Mesenchymal stem cell (in vitro differentiated cells and primary cell): Measurements from ENCODE around the gene MIA.

Experiments used
- DNase-seq: peaks from one replicate; pipeline ENCODE4 v3.0.0-alpha.2; 2013
- H2AFZ ChIP-seq: one replicate; pipeline ENCODE4 v1.6.1; 2013; ENCODE audit warnings: low read depth, mild to moderate bottlenecking, control low read depth, inconsistent platforms, low read length, moderate library complexity
- H2AK5ac ChIP-seq: 2 replicates; pipeline ENCODE4 v1.6.1; 2013; ENCODE audit warnings: low read length, moderate library complexity, mild to moderate bottlenecking, inconsistent platforms; ENCODE audit not compliant: severe bottlenecking
- H2BK120ac ChIP-seq: one replicate; pipeline ENCODE4 v1.6.1; 2013; ENCODE audit warnings: low read depth, mild to moderate bottlenecking, inconsistent platforms, low read length, moderate library complexity
- H2BK12ac ChIP-seq, 2 experiments: one replicate each; pipeline ENCODE4 v1.6.1; 2013; ENCODE audit warnings: inconsistent platforms in 2 of 2, low read length in 2 of 2, mild to moderate bottlenecking in 2 of 2, moderate library complexity in 2 of 2, control low read depth in 1 of 2
- H2BK15ac ChIP-seq: one replicate; pipeline ENCODE4 v1.6.1; 2013; ENCODE audit warnings: mild to moderate bottlenecking, low read depth, inconsistent platforms; ENCODE audit not compliant: poor library complexity, severe bottlenecking
- H2BK5ac ChIP-seq: 2 replicates; pipeline ENCODE4 v1.6.1; 2013; ENCODE audit warnings: low read depth, mild to moderate bottlenecking, low read length, control low read depth, inconsistent platforms; ENCODE audit not compliant: poor library complexity, severe bottlenecking
- H3K14ac ChIP-seq, 2 experiments: one replicate each; pipeline ENCODE4 v1.6.1; 2013; ENCODE audit warnings: inconsistent platforms in 2 of 2, low read length in 2 of 2, control low read depth in 1 of 2, mild to moderate bottlenecking in 1 of 2, moderate library complexity in 1 of 2
- H3K18ac ChIP-seq, 2 experiments: one replicate each; pipeline ENCODE4 v1.6.1; 2013; ENCODE audit warnings: inconsistent platforms in 2 of 2, low read length in 2 of 2, control low read depth in 1 of 2, low read depth in 1 of 2, mild to moderate bottlenecking in 1 of 2
- H3K23ac ChIP-seq, 2 experiments: one replicate each; pipeline ENCODE4 v1.6.1; 2013; ENCODE audit warnings: inconsistent platforms in 2 of 2, low read length in 2 of 2, mild to moderate bottlenecking in 2 of 2, moderate library complexity in 2 of 2, control low read depth in 1 of 2
- H3K27ac ChIP-seq: 2 replicates; pipeline ENCODE4 v1.5.1; 2013; ENCODE audit warnings: mild to moderate bottlenecking, moderate library complexity, low read length, control low read depth, inconsistent platforms; ENCODE audit not compliant: poor library complexity, severe bottlenecking
- H3K27me3 ChIP-seq, 2 experiments: 2 replicates each; pipeline versions ENCODE4 v1.6.1 to v1.7.0; 2013; ENCODE audit warnings: low read length in 2 of 2, mild to moderate bottlenecking in 2 of 2, moderate library complexity in 2 of 2, control low read depth in 1 of 2, inconsistent platforms in 1 of 2; ENCODE audit not compliant: control insufficient read depth in 1 of 2, insufficient read depth in 1 of 2
- H3K36me3 ChIP-seq, 2 experiments: 2 replicates each; pipeline versions ENCODE4 v1.6.1 to v1.7.0; 2013; ENCODE audit warnings: low read length in 2 of 2, control low read depth in 1 of 2, inconsistent platforms in 1 of 2, low read depth in 1 of 2, mild to moderate bottlenecking in 1 of 2; ENCODE audit not compliant: insufficient read depth in 2 of 2, control insufficient read depth in 1 of 2
- H3K4ac ChIP-seq, 2 experiments: one replicate each; pipeline ENCODE4 v1.6.1; 2013; ENCODE audit warnings: inconsistent platforms in 2 of 2, low read length in 2 of 2, mild to moderate bottlenecking in 2 of 2, moderate library complexity in 2 of 2, control low read depth in 1 of 2, low read depth in 1 of 2
- H3K4me1 ChIP-seq: 2 replicates; pipeline ENCODE4 v1.6.1; 2013; ENCODE audit warnings: low read depth, low read length, control low read depth; ENCODE audit not compliant: control insufficient read depth, insufficient read depth
- H3K4me2 ChIP-seq: 2 replicates; pipeline ENCODE4 v1.6.1; 2013; ENCODE audit warnings: low read length, mild to moderate bottlenecking, inconsistent platforms; ENCODE audit not compliant: poor library complexity, severe bottlenecking
- H3K4me3 ChIP-seq, 2 experiments: 2 replicates each; pipeline versions ENCODE4 v1.5.1 to v1.7.0; 2013; ENCODE audit warnings: low read length in 2 of 2, mild to moderate bottlenecking in 2 of 2, control low read depth in 1 of 2, low read depth in 1 of 2; ENCODE audit not compliant: insufficient read depth in 1 of 2
- H3K79me1 ChIP-seq: replicated peaks from 2 replicates; pipeline ENCODE4 v1.6.1; 2013; ENCODE audit warnings: mild to moderate bottlenecking, control low read depth, low read length, inconsistent platforms; ENCODE audit not compliant: poor library complexity, severe bottlenecking
- H3K9ac ChIP-seq: 2 replicates; pipeline ENCODE4 v1.7.0; 2013; ENCODE audit warnings: mild to moderate bottlenecking, low read length, moderate library complexity
- H3K9me3 ChIP-seq: 2 replicates; pipeline ENCODE4 v1.7.0; 2013; ENCODE audit warnings: mild to moderate bottlenecking, low read length; ENCODE audit not compliant: control insufficient read depth
- H4K8ac ChIP-seq: one replicate; pipeline ENCODE4 v1.6.1; 2013; ENCODE audit warnings: inconsistent platforms, mild to moderate bottlenecking, low read length, moderate library complexity
- H4K91ac ChIP-seq: one replicate; pipeline ENCODE4 v1.6.1; 2013; ENCODE audit warnings: mild to moderate bottlenecking, low read length, inconsistent platforms
- WGBS: methylation state at CpG from one replicate; pipeline ENCODE4 v1.1.7; 2013; ENCODE audit warnings: mixed read lengths; 5-methylcytosine and 5-hydroxymethylcytosine counted together

Gene MIA

GRCh38 chr19:40733149-40733548 is 42.2 kb upstream of the MIA start:
- peaks cover 76 to 81% of the 10 kb centered on the region in 2 experiments for H3K36me3 ChIP-seq
- no peak for DNase-seq
- no peak overlapping the region for H3K4ac ChIP-seq
- no peaks in the 10 kb centered on the region for H3K9me3 ChIP-seq
- no peak overlapping the region for H3K4me2 ChIP-seq
- H2AFZ ChIP-seq: no peak overlapping the region
- H2BK12ac ChIP-seq: no peak overlapping the region
- H3K14ac ChIP-seq: no peak overlapping the region
- H3K4me3 ChIP-seq: no peak overlapping the region
- H4K91ac ChIP-seq: no peak overlapping the region
- H2BK120ac ChIP-seq: no peak overlapping the region
- peaks cover 7% of the 10 kb centered on the region for H3K79me1 ChIP-seq
- no peaks in the 10 kb centered on the region for H3K27me3 ChIP-seq
- H3K4me1 ChIP-seq: no peaks in the 10 kb centered on the region
- no peak overlapping the region for H2AK5ac ChIP-seq
- H2BK5ac ChIP-seq: no peak overlapping the region
- H3K23ac ChIP-seq: no peak overlapping the region
- no peak overlapping the region for H3K27ac ChIP-seq
- H3K9ac ChIP-seq: no peak overlapping the region
- 97% methylated on average over 13 of the region's 13 CpGs for WGBS
- no peak overlapping the region for H4K8ac ChIP-seq
- no peak overlapping the region for H2BK15ac ChIP-seq
- no peak overlapping the region for H3K18ac ChIP-seq

- H3K4me1 ChIP-seq: no peaks in the 10 kb centered on the region
- H3K27me3 ChIP-seq: no peaks in the 10 kb centered on the region
- H3K23ac ChIP-seq: no peak overlapping the region
- H3K4me2 ChIP-seq: no peak overlapping the region
- no peak overlapping the region for H4K91ac ChIP-seq
- DNase-seq: no peak
- no peak overlapping the region for H3K9ac ChIP-seq
- 94% methylated on average over 11 of the region's 11 CpGs for WGBS
- H3K79me1 ChIP-seq: peaks cover 5% of the 10 kb centered on the region
- no peak overlapping the region for H2BK12ac ChIP-seq
- H3K4ac ChIP-seq: no peak overlapping the region
- H3K27ac ChIP-seq: no peak overlapping the region
- no peak overlapping the region for H3K18ac ChIP-seq
- H3K14ac ChIP-seq: no peak overlapping the region
- no peak overlapping the region for H2AK5ac ChIP-seq
- H2BK5ac ChIP-seq: no peak overlapping the region
- H3K36me3 ChIP-seq: peaks cover 79 to 82% of the 10 kb centered on the region in 2 experiments
- no peak overlapping the region for H4K8ac ChIP-seq
- H2AFZ ChIP-seq: no peak overlapping the region
- H3K4me3 ChIP-seq: no peak overlapping the region
- H2BK15ac ChIP-seq: no peak overlapping the region
- H3K9me3 ChIP-seq: no peaks in the 10 kb centered on the region
- no peak overlapping the region for H2BK120ac ChIP-seq
Measured at GRCh38 chr19:40735013-40735771, 40.1 kb upstream of the MIA start.

GRCh38 chr19:40736661-40737060 is 38.7 kb upstream of the MIA start:
- Histone ChIP-seq H3K18ac (no peak overlapping the region), H4K8ac (no peak overlapping the region), H3K4me1 (peaks cover 2% of the 10 kb centered on the region), H3K14ac (no peak overlapping the region), H3K27me3 (no peaks in the 10 kb centered on the region), H3K27ac (no peak overlapping the region), H2AFZ (no peak overlapping the region), H3K36me3 (peaks cover 68 to 71% of the 10 kb centered on the region in 2 experiments), H3K9ac (no peak overlapping the region), H3K23ac (no peak overlapping the region), H3K4me3 (no peak overlapping the region), H2BK120ac (no peak overlapping the region), H3K79me1 (peaks cover 5% of the 10 kb centered on the region), H2BK5ac (no peak overlapping the region), H2BK15ac (no peak overlapping the region), H4K91ac (no peak overlapping the region), H2AK5ac (no peak overlapping the region), H3K4ac (no peak overlapping the region), H2BK12ac (no peak overlapping the region), H3K9me3 (no peaks in the 10 kb centered on the region), H3K4me2 (no peak overlapping the region)
- no peak for DNase-seq
- 97% methylated on average over 8 of the region's 9 CpGs for WGBS

GRCh38 chr19:40737102-40737644 is 38.1 kb upstream of the MIA start:
- Histone ChIP-seq H3K14ac (no peak overlapping the region), H2BK12ac (no peak overlapping the region)
- WGBS: 97% methylated on average over 9 of the region's 9 CpGs

More at GRCh38 chr19:40737102-40737644, 38.1 kb upstream of the MIA start:
- H3K4me1 ChIP-seq: peaks cover 2% of the 10 kb centered on the region
- no peak overlapping the region for H2AK5ac ChIP-seq
- H3K9me3 ChIP-seq: no peaks in the 10 kb centered on the region
- peaks cover 5% of the 10 kb centered on the region for H3K79me1 ChIP-seq
- no peak overlapping the region for H2BK15ac ChIP-seq
- H4K91ac ChIP-seq: no peak overlapping the region
- no peak overlapping the region for H4K8ac ChIP-seq
- no peak overlapping the region for H3K4ac ChIP-seq
- no peak for DNase-seq
- H3K27ac ChIP-seq: no peak overlapping the region
- no peak overlapping the region for H2BK120ac ChIP-seq
- H3K18ac ChIP-seq: no peak overlapping the region
- H3K36me3 ChIP-seq: peaks cover 69 to 70% of the 10 kb centered on the region in 2 experiments
- H3K4me3 ChIP-seq: no peak overlapping the region
- no peak overlapping the region for H2BK5ac ChIP-seq
- H3K23ac ChIP-seq: no peak overlapping the region
- no peak overlapping the region for H3K4me2 ChIP-seq
- no peak overlapping the region for H2AFZ ChIP-seq
- no peak overlapping the region for H3K9ac ChIP-seq
- no peaks in the 10 kb centered on the region for H3K27me3 ChIP-seq
